Tibial nerve (tissue), 3 donors: Measurements from ENCODE around the gene ATP2A1.

ENCODE experiments used
- POLR2A ChIP-seq, 2 donors: fragments of 450-650 bp; IDR thresholded peaks; one replicate each; pipeline ENCODE4 v1.6.1; 2017; ENCODE audit warnings: antibody characterized with exemption in 2 of 2, mild to moderate bottlenecking in 2 of 2, moderate library complexity in 2 of 2
- TF ChIP-seq, protein P1 (sequence below), 5 experiments: fragments of 200-600 bp in 3 of 5; fragments of 450-650 bp in 2 of 5; sonication (generic) in 3 of 5; IDR thresholded peaks; one replicate each; pipeline ENCODE4 v1.5.1; 2016 to 2019; ENCODE audit warnings: antibody characterized with exemption in 5 of 5, mild to moderate bottlenecking in 3 of 5, moderate library complexity in 2 of 5

DNA sequence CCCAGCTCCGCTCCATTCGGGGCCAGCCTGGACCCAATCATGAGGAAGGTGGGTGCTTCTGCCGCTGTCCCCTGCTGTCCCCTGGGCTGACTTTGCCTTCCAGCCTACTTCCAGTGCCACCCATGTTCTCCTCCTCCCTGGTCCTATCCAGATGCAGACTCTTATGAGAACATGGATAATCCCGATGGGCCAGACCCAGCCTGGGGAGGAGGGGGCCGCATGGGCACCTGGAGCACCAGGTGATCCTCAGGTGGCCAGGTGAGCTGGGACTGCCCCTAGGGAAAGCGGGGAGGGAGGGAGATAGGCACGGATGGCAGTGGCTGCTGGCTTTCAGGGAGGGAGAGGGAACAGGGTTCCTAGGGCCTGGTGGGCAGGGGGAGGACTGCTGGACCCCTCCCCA, 60.4 kb downstream of the ATP2A1 start:
- no peak for TF ChIP-seq POLR2A (IDR thresholded peaks at IDR 0.05)
- TF ChIP-seq, protein P1, sequence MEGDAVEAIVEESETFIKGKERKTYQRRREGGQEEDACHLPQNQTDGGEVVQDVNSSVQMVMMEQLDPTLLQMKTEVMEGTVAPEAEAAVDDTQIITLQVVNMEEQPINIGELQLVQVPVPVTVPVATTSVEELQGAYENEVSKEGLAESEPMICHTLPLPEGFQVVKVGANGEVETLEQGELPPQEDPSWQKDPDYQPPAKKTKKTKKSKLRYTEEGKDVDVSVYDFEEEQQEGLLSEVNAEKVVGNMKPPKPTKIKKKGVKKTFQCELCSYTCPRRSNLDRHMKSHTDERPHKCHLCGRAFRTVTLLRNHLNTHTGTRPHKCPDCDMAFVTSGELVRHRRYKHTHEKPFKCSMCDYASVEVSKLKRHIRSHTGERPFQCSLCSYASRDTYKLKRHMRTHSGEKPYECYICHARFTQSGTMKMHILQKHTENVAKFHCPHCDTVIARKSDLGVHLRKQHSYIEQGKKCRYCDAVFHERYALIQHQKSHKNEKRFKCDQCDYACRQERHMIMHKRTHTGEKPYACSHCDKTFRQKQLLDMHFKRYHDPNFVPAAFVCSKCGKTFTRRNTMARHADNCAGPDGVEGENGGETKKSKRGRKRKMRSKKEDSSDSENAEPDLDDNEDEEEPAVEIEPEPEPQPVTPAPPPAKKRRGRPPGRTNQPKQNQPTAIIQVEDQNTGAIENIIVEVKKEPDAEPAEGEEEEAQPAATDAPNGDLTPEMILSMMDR (IDR thresholded peaks at IDR 0.05) = no peak
